ENCODE measurements around the gene RFWD3. TPM values are rescaled to one million over a fixed set of nuclear protein-coding genes. Genes with fewer than 3 reads are reported as not detected.

RFWD3 gene
- total RNA-seq, 4 donors from 2014 or later: 13.5 to 32.8 (median 21.0) TPM

- DNase-seq (ENCODE audit: low spot score in 2 of 2): no peak
- TF ChIP-seq EP300 (IDR thresholded peaks at IDR 0.05): no peak
- no peak for TF ChIP-seq CTCF (IDR thresholded peaks at IDR 0.05)
- no peak for TF ChIP-seq POLR2A (IDR thresholded peaks at IDR 0.05)
- H3K36me3 ChIP-seq: no peaks in the 10 kb centered on the region
- 43% methylated on average over 2 of the region's 2 CpGs for WGBS, 2 donors
- H3K27ac ChIP-seq: no peak overlapping the region
- H3K27me3 ChIP-seq: no peaks in the 10 kb centered on the region
- H3K4me3 ChIP-seq: no peak overlapping the region
- no peaks in the 10 kb centered on the region for H3K9me3 ChIP-seq
- H3K4me1 ChIP-seq: peaks cover 0 to 38% (median 6%) of the 10 kb centered on the region in 4 donors
Observed at GRCh38 chr16:74577882-74578366, 88.8 kb downstream of the RFWD3 start.

GRCh38 chr16:74575807-74576643 is 90.7 kb downstream of the RFWD3 start:
- H3K4me3 ChIP-seq: no peak overlapping the region
- WGBS, 2 donors: 88 to 91% methylated on average over 12 of the region's 12 CpGs
- no peaks in the 10 kb centered on the region for H3K36me3 ChIP-seq
- no peak for DNase-seq (ENCODE audit: low spot score in 2 of 2)
- TF ChIP-seq POLR2A (IDR thresholded peaks at IDR 0.05) (no peak), EP300 (IDR thresholded peaks at IDR 0.05) (no peak), CTCF (IDR thresholded peaks at IDR 0.05) (no peak)
- no peak overlapping the region for H3K27ac ChIP-seq
- H3K4me1 ChIP-seq: peaks cover 0 to 46% (median 9%) of the 10 kb centered on the region in 4 donors
- H3K9me3 ChIP-seq: no peaks in the 10 kb centered on the region
- no peaks in the 10 kb centered on the region for H3K27me3 ChIP-seq

GRCh38 chr16:74575175-74575806 is 91.4 kb downstream of the RFWD3 start:
- Histone ChIP-seq H3K9me3 (no peaks in the 10 kb centered on the region), H3K4me3 (no peak overlapping the region), H3K4me1 (peaks cover 0 to 47% (median 14%) of the 10 kb centered on the region in 4 donors), H3K27me3 (no peaks in the 10 kb centered on the region), H3K27ac (no peak overlapping the region), H3K36me3 (no peaks in the 10 kb centered on the region)
- WGBS, 2 donors: 66 to 80% methylated on average over 7 of the region's 7 CpGs
- TF ChIP-seq EP300 (IDR thresholded peaks at IDR 0.05) (no peak), CTCF (IDR thresholded peaks at IDR 0.05) (no peak), POLR2A (IDR thresholded peaks at IDR 0.05) (no peak)
- DNase-seq (ENCODE audit: low spot score in 2 of 2): no peak

- 80% methylated on average over 2 of the region's 2 CpGs for WGBS, 2 donors
Observed at GRCh38 chr16:74574146-74574545, 92.5 kb downstream of the RFWD3 start.

More at GRCh38 chr16:74574146-74574545, 92.5 kb downstream of the RFWD3 start:
- Histone ChIP-seq H3K4me1 (peaks cover 0 to 51% (median 14%) of the 10 kb centered on the region in 4 donors), H3K36me3 (no peaks in the 10 kb centered on the region), H3K4me3 (no peak overlapping the region), H3K27ac (no peak overlapping the region), H3K27me3 (no peaks in the 10 kb centered on the region), H3K9me3 (no peaks in the 10 kb centered on the region)
- DNase-seq (ENCODE audit: low spot score in 2 of 2): no peak
- no peak for TF ChIP-seq POLR2A (IDR thresholded peaks at IDR 0.05)
- no peak for TF ChIP-seq CTCF (IDR thresholded peaks at IDR 0.05)
- no peak for TF ChIP-seq EP300 (IDR thresholded peaks at IDR 0.05)
